WERI-Rb-1 (cell line): ENCODE data around the gene HGFAC.
A peak's percentile ranks its signal among the peaks of the same experiment; 100 is the strongest.

Experiments used
- DNase-seq: peaks from one replicate; pipeline ENCODE4 v3.0.0-alpha.2; 2020
- H3K27ac ChIP-seq: fragments of 250-450 bp; sonication (Bioruptor Pico); 2 replicates; pipeline ENCODE4 v1.5.1; 2020; ENCODE audit warnings: mild to moderate bottlenecking, moderate library complexity
- H3K27me3 ChIP-seq: fragments of 250-450 bp; sonication (Bioruptor Pico); 2 replicates; pipeline ENCODE4 v1.5.1; 2021; ENCODE audit warnings: mild to moderate bottlenecking, low read depth, moderate library complexity; ENCODE audit not compliant: insufficient read depth, severe bottlenecking
- H3K36me3 ChIP-seq: fragments of 250-450 bp; sonication (Bioruptor Pico); 2 replicates; pipeline ENCODE4 v1.5.1; 2020; ENCODE audit warnings: mild to moderate bottlenecking, moderate library complexity
- H3K4me3 ChIP-seq: 2 replicates; pipeline ENCODE4 v1.5.1; 2011; ENCODE audit warnings: low read depth, mild to moderate bottlenecking, control low read depth, low read length
- H3K9me3 ChIP-seq: fragments of 250-450 bp; sonication (Bioruptor Pico); 2 replicates; pipeline ENCODE4 v1.5.1; 2021; ENCODE audit warnings: mild to moderate bottlenecking, moderate library complexity; ENCODE audit not compliant: severe bottlenecking
- CTCF ChIP-seq: IDR thresholded peaks from 2 replicates; pipeline ENCODE4 v1.5.1; 2011; ENCODE audit warnings: low read depth, mild to moderate bottlenecking, control low read depth, inconsistent platforms, low read length

Gene HGFAC

GRCh38 chr4:3495204-3495975 is 53.6 kb downstream of the HGFAC start:
- Histone ChIP-seq H3K4me3 (no peak overlapping the region), H3K36me3 (peaks cover 2% of the 10 kb centered on the region; the same call in 1 of the 2 replicates), H3K27me3 (no peaks in the 10 kb centered on the region), H3K27ac (no peak overlapping the region), H3K9me3 (no peaks in the 10 kb centered on the region)
- no peak for TF ChIP-seq CTCF
- DNase-seq, result no peak

- H3K27me3 ChIP-seq, result no peaks in the 10 kb centered on the region
- no peak overlapping the region for H3K27ac ChIP-seq
- peaks cover 4% of the 10 kb centered on the region; the same call in 1 of the 2 replicates for H3K36me3 ChIP-seq
- H3K9me3 ChIP-seq, result no peaks in the 10 kb centered on the region
- no peak overlapping the region for H3K4me3 ChIP-seq
- DNase-seq, result no peak
- TF ChIP-seq CTCF, result no peak
These were observed 54.3 kb downstream of the HGFAC start for GRCh38 chr4:3496021-3496420.

GRCh38 chr4:3497095-3497494 is 55.3 kb downstream of the HGFAC start:
- peaks cover 4% of the 10 kb centered on the region; the same call in 1 of the 2 replicates for H3K36me3 ChIP-seq
- TF ChIP-seq CTCF, result no peak
- H3K4me3 ChIP-seq, result no peak overlapping the region
- DNase-seq, result no peak
- no peaks in the 10 kb centered on the region for H3K9me3 ChIP-seq
- no peak overlapping the region for H3K27ac ChIP-seq
- H3K27me3 ChIP-seq, result no peaks in the 10 kb centered on the region

- no peak overlapping the region for H3K27ac ChIP-seq
- no peak for TF ChIP-seq CTCF
- peaks cover 4% of the 10 kb centered on the region for H3K36me3 ChIP-seq
- no peaks in the 10 kb centered on the region for H3K27me3 ChIP-seq
- H3K4me3 ChIP-seq, result no peak overlapping the region
- peak; percentile 58 for DNase-seq
- H3K9me3 ChIP-seq, result no peaks in the 10 kb centered on the region
These were observed 56.0 kb downstream of the HGFAC start for GRCh38 chr4:3497523-3498389.

- H3K27ac ChIP-seq, result no peak overlapping the region
These were observed 56.6 kb downstream of the HGFAC start for GRCh38 chr4:3498407-3498806.

More at GRCh38 chr4:3498407-3498806, 56.6 kb downstream of the HGFAC start:
- Histone ChIP-seq H3K27me3 (no peaks in the 10 kb centered on the region), H3K36me3 (peaks cover 7% of the 10 kb centered on the region), H3K4me3 (no peak overlapping the region), H3K9me3 (no peaks in the 10 kb centered on the region)
- DNase-seq, result no peak
- no peak for TF ChIP-seq CTCF
